ENCODE data around the gene NAPG. TPM values are rescaled to one million over a fixed set of nuclear protein-coding genes. Genes with fewer than 3 reads are reported as not detected.
A peak's percentile ranks its signal among the peaks of the same experiment; 100 is the strongest.

Gene NAPG
- total RNA-seq, 1 experiment from 2014 or later, result 25.8 TPM

- TF ChIP-seq RELA (CRISPR knock-in tag; IDR thresholded peaks at IDR 0.05; ENCODE audit: borderline replicate concordance), result no peak; the same call in 1 of the 2 replicates
- no peak for TF ChIP-seq RORB (CRISPR knock-in tag; IDR thresholded peaks at IDR 0.05)
- no peak for TF ChIP-seq ZSCAN18 (CRISPR knock-in tag; IDR thresholded peaks at IDR 0.05)
- TF ChIP-seq E2F1 (CRISPR knock-in tag; IDR thresholded peaks at IDR 0.05), result no peak
- TF ChIP-seq SMAD3 (CRISPR knock-in tag; IDR thresholded peaks at IDR 0.05; ENCODE audit: borderline replicate concordance), result no peak
- no peak for TF ChIP-seq CBFB (CRISPR knock-in tag; IDR thresholded peaks at IDR 0.05; ENCODE audit: low read depth)
- 0 out of 2 replicates have a peak, but pooled peaks have one; percentile 10 for TF ChIP-seq GABPB1 (CRISPR knock-in tag; IDR thresholded peaks at IDR 0.05)
- TF ChIP-seq, protein P1, sequence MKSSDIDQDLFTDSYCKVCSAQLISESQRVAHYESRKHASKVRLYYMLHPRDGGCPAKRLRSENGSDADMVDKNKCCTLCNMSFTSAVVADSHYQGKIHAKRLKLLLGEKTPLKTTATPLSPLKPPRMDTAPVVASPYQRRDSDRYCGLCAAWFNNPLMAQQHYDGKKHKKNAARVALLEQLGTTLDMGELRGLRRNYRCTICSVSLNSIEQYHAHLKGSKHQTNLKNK (CRISPR knock-in tag; IDR thresholded peaks at IDR 0.05), result no peak
- 0 out of 2 replicates have a peak, but pooled peaks have one; percentile 47 for TF ChIP-seq CREM (CRISPR knock-in tag; IDR thresholded peaks at IDR 0.05)
- no peak for TF ChIP-seq ZNF232 (CRISPR knock-in tag; IDR thresholded peaks at IDR 0.05)
- TF ChIP-seq STAT6 (CRISPR knock-in tag; conservative IDR thresholded peaks at IDR 0.05; ENCODE audit: low read depth), result no peak
- no peak for TF ChIP-seq JAZF1 (CRISPR knock-in tag; IDR thresholded peaks at IDR 0.05)
- TF ChIP-seq E2F4 (CRISPR knock-in tag; IDR thresholded peaks at IDR 0.05; ENCODE audit: borderline replicate concordance, low read depth), result no peak
- TF ChIP-seq, protein P2, sequence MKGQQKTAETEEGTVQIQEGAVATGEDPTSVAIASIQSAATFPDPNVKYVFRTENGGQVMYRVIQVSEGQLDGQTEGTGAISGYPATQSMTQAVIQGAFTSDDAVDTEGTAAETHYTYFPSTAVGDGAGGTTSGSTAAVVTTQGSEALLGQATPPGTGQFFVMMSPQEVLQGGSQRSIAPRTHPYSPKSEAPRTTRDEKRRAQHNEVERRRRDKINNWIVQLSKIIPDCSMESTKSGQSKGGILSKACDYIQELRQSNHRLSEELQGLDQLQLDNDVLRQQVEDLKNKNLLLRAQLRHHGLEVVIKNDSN (CRISPR knock-in tag; IDR thresholded peaks at IDR 0.05), result no peak
These were observed at the start of gene NAPG (continued) for GRCh38 chr18:10525697-10526560.

- Mint-ChIP-seq H3K27me3 (ENCODE audit: low read depth) (peaks cover 84% of the 10 kb centered on the region), H3K27ac (no peak overlapping the region), H3K36me3 (peaks cover 15% of the 10 kb centered on the region), H3K9me3 (no peaks in the 10 kb centered on the region), H3K4me3 (no peak overlapping the region), H3K4me1 (peaks cover 52% of the 10 kb centered on the region)
- DNase-seq (ENCODE audit: low spot score) (no peak), ATAC-seq (no peak)
- POLR2A ChIA-PET, result no interaction called here
- CTCF ChIA-PET, result no interaction called here
- TF ChIP-seq ZNF396 (CRISPR knock-in tag; IDR thresholded peaks at IDR 0.05; ENCODE audit: borderline replicate concordance), result no peak
- no peak for TF ChIP-seq MLX (CRISPR knock-in tag; IDR thresholded peaks at IDR 0.05)
- TF ChIP-seq, protein P3, sequence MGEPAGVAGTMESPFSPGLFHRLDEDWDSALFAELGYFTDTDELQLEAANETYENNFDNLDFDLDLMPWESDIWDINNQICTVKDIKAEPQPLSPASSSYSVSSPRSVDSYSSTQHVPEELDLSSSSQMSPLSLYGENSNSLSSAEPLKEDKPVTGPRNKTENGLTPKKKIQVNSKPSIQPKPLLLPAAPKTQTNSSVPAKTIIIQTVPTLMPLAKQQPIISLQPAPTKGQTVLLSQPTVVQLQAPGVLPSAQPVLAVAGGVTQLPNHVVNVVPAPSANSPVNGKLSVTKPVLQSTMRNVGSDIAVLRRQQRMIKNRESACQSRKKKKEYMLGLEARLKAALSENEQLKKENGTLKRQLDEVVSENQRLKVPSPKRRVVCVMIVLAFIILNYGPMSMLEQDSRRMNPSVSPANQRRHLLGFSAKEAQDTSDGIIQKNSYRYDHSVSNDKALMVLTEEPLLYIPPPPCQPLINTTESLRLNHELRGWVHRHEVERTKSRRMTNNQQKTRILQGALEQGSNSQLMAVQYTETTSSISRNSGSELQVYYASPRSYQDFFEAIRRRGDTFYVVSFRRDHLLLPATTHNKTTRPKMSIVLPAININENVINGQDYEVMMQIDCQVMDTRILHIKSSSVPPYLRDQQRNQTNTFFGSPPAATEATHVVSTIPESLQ (CRISPR knock-in tag; IDR thresholded peaks at IDR 0.05), result no peak
- TF ChIP-seq, protein P2 (CRISPR knock-in tag; IDR thresholded peaks at IDR 0.05), result no peak
- TF ChIP-seq MAX (CRISPR knock-in tag; IDR thresholded peaks at IDR 0.05), result no peak
- TF ChIP-seq NR1H2 (CRISPR knock-in tag; IDR thresholded peaks at IDR 0.05), result no peak
- TF ChIP-seq ZNF219 (CRISPR knock-in tag; IDR thresholded peaks at IDR 0.05; ENCODE audit: borderline replicate concordance), result no peak
- no peak for TF ChIP-seq ELF4 (CRISPR knock-in tag; IDR thresholded peaks at IDR 0.05; ENCODE audit: low read depth)
- TF ChIP-seq ZNF121 (CRISPR knock-in tag; IDR thresholded peaks at IDR 0.05), result no peak
These were observed 49.5 kb upstream of the NAPG start for GRCh38 chr18:10476338-10476791.
